WTC11 (cell line): ENCODE data around the gene HUS1. TPM values are rescaled to one million over a fixed set of nuclear protein-coding genes. Genes with fewer than 3 reads are reported as not detected.
A peak's percentile ranks its signal among the peaks of the same experiment; 100 is the strongest.

Experiments
- ATAC-seq: fragments of 200-7000 bp; cut with Tn5 transposase; 2 replicates; pipeline ENCODE4 v1.10.0; 2021; ENCODE audit warnings: mild to moderate bottlenecking, moderate library complexity
- CTCF ChIA-PET: fragments of 300-600 bp; sonication (Branson Sonifier 250); formaldehyde crosslinking; loops from one replicate; lab custom pipeline; 2021; ENCODE audit warnings: antibody characterized with exemption; lab: Charles Lee
- POLR2A ChIA-PET: fragments of 350-600 bp; sonication (Branson Sonifier 250); formaldehyde crosslinking; loops from one replicate; lab custom pipeline; 2021; ENCODE audit warnings: antibody characterized with exemption; lab: Charles Lee
- DNase-seq: peaks from one replicate; pipeline ENCODE4 v3.0.0; 2021; ENCODE audit warnings: low spot score
- H3K27ac Mint-ChIP-seq: 2 replicates; pipeline ENCODE4 v1.8.0; 2021; ENCODE audit warnings: mixed read lengths
- H3K27me3 Mint-ChIP-seq: 2 replicates; pipeline ENCODE4 v1.8.0; 2021; ENCODE audit warnings: low read depth, mild to moderate bottlenecking, moderate library complexity, mixed read lengths
- H3K36me3 Mint-ChIP-seq: 2 replicates; pipeline ENCODE4 v1.8.0; 2021; ENCODE audit warnings: mixed read lengths
- H3K4me1 Mint-ChIP-seq: 2 replicates; pipeline ENCODE4 v1.8.0; 2022; ENCODE audit warnings: mixed read lengths
- H3K4me3 Mint-ChIP-seq: 2 replicates; pipeline ENCODE4 v1.8.0; 2021; ENCODE audit warnings: mild to moderate bottlenecking, moderate library complexity, mixed read lengths
- H3K9me3 Mint-ChIP-seq: 2 replicates; pipeline ENCODE4 v1.8.0; 2021; ENCODE audit warnings: mixed read lengths
- FOXJ3 ChIP-seq: sonication (generic); formaldehyde crosslinking; IDR thresholded peaks from 2 replicates; pipeline ENCODE4 v1.9.0; 2021; ENCODE audit warnings: missing genetic modification reagents, mild to moderate bottlenecking, borderline replicate concordance
- GRHL2 ChIP-seq: fragments of 250-450 bp; sonication (Bioruptor Pico); IDR thresholded peaks from 2 replicates; pipeline ENCODE4 v1.8.0; 2022; ENCODE audit warnings: mild to moderate bottlenecking, moderate library complexity; ENCODE audit not compliant: insufficient replicate concordance, severe bottlenecking
- JAZF1 ChIP-seq: fragments of 250-450 bp; sonication (Bioruptor Pico); IDR thresholded peaks from 2 replicates; pipeline ENCODE4 v1.9.0; 2021; ENCODE audit warnings: moderate library complexity, mild to moderate bottlenecking, inconsistent platforms
- NR1H2 ChIP-seq: sonication (generic); formaldehyde crosslinking; IDR thresholded peaks from 2 replicates; pipeline ENCODE4 v1.9.0; 2021; ENCODE audit warnings: mild to moderate bottlenecking, moderate library complexity, missing genetic modification reagents
- OVOL2 ChIP-seq: fragments of 250-450 bp; sonication (Bioruptor Pico); IDR thresholded peaks from 2 replicates; pipeline ENCODE4 v1.9.0; 2021; ENCODE audit warnings: mild to moderate bottlenecking, borderline replicate concordance
- SMAD4 ChIP-seq: sonication (generic); formaldehyde crosslinking; IDR thresholded peaks from 2 replicates; pipeline ENCODE4 v1.8.0; 2022; ENCODE audit warnings: mild to moderate bottlenecking, missing genetic modification reagents
- SOX15 ChIP-seq: fragments of 250-450 bp; sonication (Bioruptor Pico); IDR thresholded peaks from 2 replicates; pipeline ENCODE4 v1.9.0; 2021; ENCODE audit warnings: mild to moderate bottlenecking
- ZNF423 ChIP-seq: fragments of 250-450 bp; sonication (Bioruptor Pico); IDR thresholded peaks from 2 replicates; pipeline ENCODE4 v2.1.2; 2022; ENCODE audit warnings: mild to moderate bottlenecking, moderate library complexity
- ZSCAN18 ChIP-seq: fragments of 250-450 bp; sonication (Bioruptor Pico); IDR thresholded peaks from 2 replicates; pipeline ENCODE4 v2.1.2; 2022; ENCODE audit warnings: mild to moderate bottlenecking, moderate library complexity
- total RNA-seq: library from RNA; stranded (reverse); gene quantifications from 3 replicates; pipeline ENCODE4 v1.2.3, GENCODE V29; 2021
- TF ChIP-seq, protein P1 (sequence below): sonication (generic); formaldehyde crosslinking; IDR thresholded peaks from 2 replicates; pipeline ENCODE4 v1.8.0; 2022; ENCODE audit warnings: mild to moderate bottlenecking, missing genetic modification reagents

HUS1 gene
- total RNA-seq, 1 experiment from 2014 or later = 33.4 TPM

DNA sequence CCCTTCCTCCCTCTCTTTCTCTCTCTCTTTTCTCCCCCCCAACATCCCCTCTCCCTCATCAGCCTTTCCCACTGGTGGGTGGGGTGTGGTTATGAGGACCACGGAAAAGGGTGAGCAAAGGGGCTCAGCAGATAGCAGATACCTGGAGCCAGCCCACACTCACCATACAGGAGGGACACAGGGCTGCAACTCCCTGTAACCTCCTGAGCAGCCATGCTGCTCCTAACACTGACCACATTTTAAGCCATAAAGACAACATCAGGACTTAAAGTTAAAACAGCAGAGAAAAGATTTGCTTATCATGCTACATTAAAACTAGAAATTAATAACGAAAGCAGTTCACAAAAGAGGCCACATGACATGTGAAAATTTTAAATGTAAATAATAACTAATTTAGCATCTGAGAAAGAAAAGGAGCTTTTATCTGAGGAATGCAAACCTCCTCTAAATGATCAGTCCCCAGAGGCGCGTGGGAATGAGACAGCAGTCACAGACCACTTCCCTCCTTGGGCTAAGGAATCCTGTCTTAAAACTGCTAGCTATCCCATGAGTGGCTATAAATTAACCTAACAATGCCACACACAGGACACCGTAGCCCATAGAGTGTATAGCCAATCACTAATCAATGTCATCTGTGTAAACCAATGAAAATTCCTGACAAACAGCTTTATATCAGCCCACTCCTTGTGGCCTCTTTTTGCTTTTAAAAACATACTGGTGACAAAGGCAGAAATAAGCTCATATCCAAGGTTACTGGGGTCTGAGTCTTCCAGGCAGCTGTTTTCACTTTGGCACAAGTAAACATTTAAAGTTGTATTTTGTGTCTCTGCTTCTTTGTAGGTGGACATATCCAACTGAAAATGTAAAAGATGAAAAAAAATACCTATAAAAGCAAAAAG is 64.4 kb downstream of the HUS1 start:
- ATAC-seq (peak; percentile 87), DNase-seq (no peak)
- peaks cover 24% of the 10 kb centered on the region for H3K4me1 Mint-ChIP-seq
- ChIA-PET CTCF (interaction anchor here (1.0 to 1.3 kb wide), 3 partner anchors 23 to 195 kb away, joined by 3 to 5 read pairs (median 4); no protein-coding TSS in a partner anchor), POLR2A (no interaction called here)
- TF ChIP-seq ZNF423 (CRISPR knock-in tag) (no peak), JAZF1 (CRISPR knock-in tag) (no peak), OVOL2 (CRISPR knock-in tag) (no peak), FOXJ3 (no peak), SOX15 (no peak), SMAD4 (no peak), ZSCAN18 (no peak), GRHL2 (no peak), NR1H2 (no peak)
- TF ChIP-seq, protein P1, sequence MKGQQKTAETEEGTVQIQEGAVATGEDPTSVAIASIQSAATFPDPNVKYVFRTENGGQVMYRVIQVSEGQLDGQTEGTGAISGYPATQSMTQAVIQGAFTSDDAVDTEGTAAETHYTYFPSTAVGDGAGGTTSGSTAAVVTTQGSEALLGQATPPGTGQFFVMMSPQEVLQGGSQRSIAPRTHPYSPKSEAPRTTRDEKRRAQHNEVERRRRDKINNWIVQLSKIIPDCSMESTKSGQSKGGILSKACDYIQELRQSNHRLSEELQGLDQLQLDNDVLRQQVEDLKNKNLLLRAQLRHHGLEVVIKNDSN (CRISPR knock-in tag) = no peak
- peaks cover 25% of the 10 kb centered on the region for H3K9me3 Mint-ChIP-seq
- peaks cover 12% of the 10 kb centered on the region; the same call in 1 of the 2 replicates for H3K36me3 Mint-ChIP-seq
- no peak overlapping the region; the same call in 1 of the 2 replicates for H3K27ac Mint-ChIP-seq
- H3K4me3 Mint-ChIP-seq = no peak overlapping the region
- H3K27me3 Mint-ChIP-seq = no peaks in the 10 kb centered on the region

Other genes starting within 250 kb of the HUS1 start
- gene PKD1L1, start 31.1 kb downstream of the HUS1 start, total RNA-seq = 0.07 to 0.16 TPM (median 0.09 TPM) in 3 replicates
- not detected in 3 replicates for gene SUN3, start 49.5 kb upstream of the HUS1 start, total RNA-seq
- 0.39 to 0.90 TPM (median 0.60 TPM) in 3 replicates for gene C7orf57, start 55.9 kb upstream of the HUS1 start, total RNA-seq
- gene UPP1, start 109.7 kb upstream of the HUS1 start, total RNA-seq = 34.6 to 55.6 TPM (median 37.7 TPM) in 3 replicates
- 0.02 to 0.05 TPM (median 0.04 TPM) in 3 replicates for gene ABCA13, start 191.8 kb upstream of the HUS1 start, total RNA-seq